HG02642 (cell line): ENCODE data around the gene DUOXA2.

ENCODE experiments used
- ATAC-seq: cut with Tn5 transposase; IDR thresholded peaks from one replicate; pipeline ENCODE4 v1.9.1; 2021; ENCODE audit warnings: mild to moderate bottlenecking; ENCODE audit not compliant: unreplicated experiment, poor library complexity

Gene DUOXA2

GRCh38 chr15:45116006-45116481 is 1.9 kb downstream of the DUOXA2 start:
- no peak for ATAC-seq

- no peak for ATAC-seq
These were observed 2.6 kb downstream of the DUOXA2 start for GRCh38 chr15:45116482-45117307.

GRCh38 chr15:45117308-45118130 is 3.4 kb downstream of the DUOXA2 start:
- peak; percentile 10 for ATAC-seq

- peak; percentile 91 for ATAC-seq
These were observed 4.0 kb downstream of the DUOXA2 start for GRCh38 chr15:45118131-45118588.

- no peak for ATAC-seq
These were observed 4.9 kb downstream of the DUOXA2 start for GRCh38 chr15:45118996-45119395.

- no peak for ATAC-seq
These were observed 6.2 kb downstream of the DUOXA2 start for GRCh38 chr15:45120081-45120972.

- no peak for ATAC-seq
These were observed 6.9 kb downstream of the DUOXA2 start for GRCh38 chr15:45121020-45121419.

GRCh38 chr15:45121706-45122417 is 7.7 kb downstream of the DUOXA2 start:
- ATAC-seq: no peak

GRCh38 chr15:45122719-45123118 is 8.6 kb downstream of the DUOXA2 start:
- ATAC-seq: no peak

GRCh38 chr15:45123397-45123796 is 9.3 kb downstream of the DUOXA2 start:
- no peak for ATAC-seq

- ATAC-seq: no peak
These were observed 12.5 kb downstream of the DUOXA2 start for GRCh38 chr15:45126535-45127158.

GRCh38 chr15:45128971-45129639 is 15.0 kb downstream of the DUOXA2 start:
- no peak for ATAC-seq

GRCh38 chr15:45129651-45130129 is 15.6 kb downstream of the DUOXA2 start, which contains the start of the genes DUOX1 and DUOXA1:
DUOX1 (plus strand) TSS chr15:45129994; CDS start chr15:45131967, 1,973 bp downstream.
DUOXA1 (minus strand) TSS chr15:45129879; CDS start chr15:45123014, 6,865 bp downstream.
- no peak for ATAC-seq

- no peak for ATAC-seq
These were observed 16.3 kb downstream of the DUOXA2 start for GRCh38 chr15:45130291-45131000.

- ATAC-seq: no peak
These were observed 17.4 kb downstream of the DUOXA2 start for GRCh38 chr15:45131510-45131909.

- ATAC-seq: no peak
These were observed 18.9 kb downstream of the DUOXA2 start for GRCh38 chr15:45132844-45133560.

GRCh38 chr15:45133561-45133920 is 19.4 kb downstream of the DUOXA2 start:
- no peak for ATAC-seq
